GM10248 (cell line): Measurements from ENCODE around the gene STK11IP.

ENCODE experiments used
- CTCF ChIA-PET: fragments of 300-600 bp; sonication (Branson Sonifier 250); formaldehyde crosslinking; extraction: SDS; loops from one replicate; lab custom pipeline; 2021; ENCODE audit warnings: antibody characterized with exemption; lab: Yijun Ruan, JAX
- POLR2A ChIA-PET: fragments of 350-650 bp; sonication (Branson Sonifier 250); formaldehyde crosslinking; extraction: SDS; loops from one replicate; lab custom pipeline; 2020; ENCODE audit warnings: antibody characterized with exemption; lab: Yijun Ruan, JAX
- DNase-seq: peaks from one replicate; pipeline ENCODE4 v3.0.0; 2012; ENCODE audit errors: extremely low spot score
- TF ChIP-seq, protein P1 (sequence below): IDR thresholded peaks from 2 replicates; pipeline ENCODE4 v1.5.1; 2012; ENCODE audit warnings: mild to moderate bottlenecking, low read depth; ENCODE audit errors: extremely low read depth, missing control alignments, control extremely low read depth

Gene STK11IP

GRCh38 chr2:219567131-219567530, 30.5 kb upstream of the STK11IP start:
- ChIA-PET CTCF (interaction anchor here (2.3 kb wide), 1 partner anchor 12 kb away, joined by 7 read pairs; no protein-coding TSS in a partner anchor), POLR2A (no interaction called here)
- TF ChIP-seq, protein P1, sequence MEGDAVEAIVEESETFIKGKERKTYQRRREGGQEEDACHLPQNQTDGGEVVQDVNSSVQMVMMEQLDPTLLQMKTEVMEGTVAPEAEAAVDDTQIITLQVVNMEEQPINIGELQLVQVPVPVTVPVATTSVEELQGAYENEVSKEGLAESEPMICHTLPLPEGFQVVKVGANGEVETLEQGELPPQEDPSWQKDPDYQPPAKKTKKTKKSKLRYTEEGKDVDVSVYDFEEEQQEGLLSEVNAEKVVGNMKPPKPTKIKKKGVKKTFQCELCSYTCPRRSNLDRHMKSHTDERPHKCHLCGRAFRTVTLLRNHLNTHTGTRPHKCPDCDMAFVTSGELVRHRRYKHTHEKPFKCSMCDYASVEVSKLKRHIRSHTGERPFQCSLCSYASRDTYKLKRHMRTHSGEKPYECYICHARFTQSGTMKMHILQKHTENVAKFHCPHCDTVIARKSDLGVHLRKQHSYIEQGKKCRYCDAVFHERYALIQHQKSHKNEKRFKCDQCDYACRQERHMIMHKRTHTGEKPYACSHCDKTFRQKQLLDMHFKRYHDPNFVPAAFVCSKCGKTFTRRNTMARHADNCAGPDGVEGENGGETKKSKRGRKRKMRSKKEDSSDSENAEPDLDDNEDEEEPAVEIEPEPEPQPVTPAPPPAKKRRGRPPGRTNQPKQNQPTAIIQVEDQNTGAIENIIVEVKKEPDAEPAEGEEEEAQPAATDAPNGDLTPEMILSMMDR, result no peak
- no peak for DNase-seq

- DNase-seq, result no peak
- ChIA-PET POLR2A (no interaction called here), CTCF (interaction anchor here (2.3 kb wide), 1 partner anchor 13 kb away, joined by 7 read pairs; no protein-coding TSS in a partner anchor)
- TF ChIP-seq, protein P1, result no peak
Measured at GRCh38 chr2:219567791-219568361, 29.8 kb upstream of the STK11IP start.

DNA sequence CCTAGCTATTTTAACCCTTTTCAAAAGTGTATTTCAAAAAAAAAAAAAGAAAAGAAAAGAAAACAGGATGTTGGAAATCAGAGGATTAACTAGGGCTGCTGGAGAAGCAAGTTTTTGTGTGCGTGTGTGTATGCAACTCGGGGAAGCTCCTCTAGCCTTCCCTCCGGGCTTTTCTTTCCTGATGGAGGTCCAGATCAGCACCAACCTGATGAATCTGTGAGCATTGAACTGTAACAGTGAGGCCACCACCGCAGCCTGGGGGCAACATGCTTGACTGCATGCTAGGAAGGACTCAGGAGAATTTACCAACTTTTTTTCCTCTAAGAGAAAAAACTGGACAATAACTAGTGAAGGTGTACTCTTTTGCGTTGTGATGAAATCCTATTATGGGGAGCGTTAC, 28.6 kb upstream of the STK11IP start:
- TF ChIP-seq, protein P1, result no peak
- ChIA-PET CTCF (no interaction called here), POLR2A (no interaction called here)
- DNase-seq, result no peak

DNA sequence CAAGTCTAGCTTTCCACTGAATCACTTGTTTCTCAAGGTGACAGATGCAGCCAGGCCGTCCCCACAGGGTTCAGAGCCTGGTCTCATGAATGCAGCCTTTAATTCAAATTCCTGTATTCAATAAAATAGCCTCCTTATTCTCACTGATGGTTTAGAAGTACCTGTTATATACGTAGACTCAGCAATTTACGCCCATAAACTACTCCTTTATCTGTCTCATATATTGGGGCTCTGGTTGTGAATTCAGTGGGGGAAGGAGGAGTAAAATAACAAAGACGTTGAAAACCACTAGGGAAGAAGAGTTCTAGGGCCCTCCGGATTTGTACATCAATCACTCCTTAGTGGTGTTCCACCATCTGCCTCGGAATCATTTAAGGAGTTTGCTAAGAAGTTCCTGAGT, 28.0 kb upstream of the STK11IP start:
- no peak for DNase-seq
- POLR2A ChIA-PET, result no interaction called here
- CTCF ChIA-PET, result no interaction called here
- TF ChIP-seq, protein P1, result no peak

- ChIA-PET CTCF (interaction anchor here (1.0 to 3.1 kb wide), 3 partner anchors 10 to 28 kb away, joined by 3 to 18 read pairs (median 3); no protein-coding TSS in a partner anchor), POLR2A (no interaction called here)
- TF ChIP-seq, protein P1, result no peak
- no peak for DNase-seq
Measured at GRCh38 chr2:219570194-219570923, 27.3 kb upstream of the STK11IP start.

DNA sequence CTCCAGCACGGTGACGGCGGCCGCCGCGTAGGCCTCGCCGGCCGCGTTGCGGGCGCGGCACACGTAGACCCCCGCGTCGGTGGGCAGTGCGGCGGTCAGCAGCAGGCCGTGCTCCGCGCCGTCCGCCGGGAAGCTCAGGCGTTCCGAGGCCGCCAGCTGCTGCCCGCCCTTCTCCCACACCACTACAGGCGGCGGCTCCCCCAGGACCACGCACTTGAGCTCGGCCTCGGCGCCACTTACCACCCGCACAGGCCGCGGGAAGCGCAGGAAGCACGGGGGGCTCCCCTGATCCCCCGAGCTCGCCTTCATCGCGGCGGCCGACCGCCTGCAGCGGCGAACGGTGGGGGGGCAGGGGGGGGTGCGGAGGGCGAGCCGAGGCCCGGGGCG, 26.7 kb upstream of the STK11IP start:
- no peak for DNase-seq
- TF ChIP-seq, protein P1, result no peak
- ChIA-PET CTCF (interaction anchor here (1.0 to 3.1 kb wide), 3 partner anchors 10 to 29 kb away, joined by 3 to 18 read pairs (median 3); no protein-coding TSS in a partner anchor), POLR2A (no interaction called here)
